Loucy (cell line): Measurements from ENCODE around the gene ZBTB38.

Experiments used
- CTCF ChIP-seq: fragments of 200-600 bp; sonication (generic); conservative IDR thresholded peaks from 2 replicates; pipeline ENCODE4 v1.5.1; 2014; ENCODE audit warnings: mild to moderate bottlenecking, antibody characterized with exemption, low read length
- EZH2phosphoT487 ChIP-seq: fragments of 200-600 bp; IDR thresholded peaks from 2 replicates; pipeline ENCODE4 v1.6.1; 2018; ENCODE audit warnings: antibody characterized with exemption, mild to moderate bottlenecking, moderate library complexity, borderline replicate concordance

GRCh38 chr3:141395005-141395589 is 26.8 kb downstream of the ZBTB38 start:
- no peak for TF ChIP-seq CTCF
- no peak for TF ChIP-seq EZH2phosphoT487
